NOMO-1 treated with dmso at 0.1 percent for 144 hours (cell line): ENCODE results near the gene ACR.

Source experiments
- DNase-seq: peaks from one replicate; lab custom pipeline; 2025; ENCODE audit not compliant: unreplicated experiment; lab: John Stamatoyannopoulos, UW

The ACR gene

GRCh38 chr22:50737728-50738648 lies at the start of gene ACR:
TSS of gene ACR (plus strand) at chr22:50738204. CDS start at chr22:50738236, 32 bp downstream.
- DNase-seq: no peak

GRCh38 chr22:50688448-50688847 lies 49.6 kb upstream of the ACR start:
- no peak for DNase-seq

- peak; percentile 12 for DNase-seq
Measured at GRCh38 chr22:50691521-50691920, 46.5 kb upstream of the ACR start.

- no peak for DNase-seq
Measured at GRCh38 chr22:50693462-50693861, 44.5 kb upstream of the ACR start.

GRCh38 chr22:50694099-50694605 lies 43.9 kb upstream of the ACR start:
- no peak for DNase-seq

- DNase-seq: no peak
Measured at GRCh38 chr22:50694766-50695420, 43.1 kb upstream of the ACR start.

- DNase-seq: no peak
Measured at GRCh38 chr22:50695421-50696250, 42.4 kb upstream of the ACR start.

GRCh38 chr22:50696251-50696798 lies 41.7 kb upstream of the ACR start:
- no peak for DNase-seq

GRCh38 chr22:50696799-50697561 lies 41.0 kb upstream of the ACR start:
- DNase-seq: no peak

- no peak for DNase-seq
Measured at GRCh38 chr22:50697667-50698506, 40.1 kb upstream of the ACR start.

GRCh38 chr22:50698546-50698945 lies 39.5 kb upstream of the ACR start:
- DNase-seq: no peak

- DNase-seq: no peak
Measured at GRCh38 chr22:50699001-50699755, 38.8 kb upstream of the ACR start.

- DNase-seq: no peak
Measured at GRCh38 chr22:50699756-50700386, 38.1 kb upstream of the ACR start.

- no peak for DNase-seq
Measured at GRCh38 chr22:50700387-50701075, 37.5 kb upstream of the ACR start.

GRCh38 chr22:50701076-50701419 lies 37.0 kb upstream of the ACR start:
- no peak for DNase-seq

GRCh38 chr22:50701428-50702154 lies 36.4 kb upstream of the ACR start:
- DNase-seq: no peak

GRCh38 chr22:50702261-50702671 lies 35.7 kb upstream of the ACR start:
- no peak for DNase-seq
